ENCODE results near the gene FBLL1. TPM values are rescaled to one million over a fixed set of nuclear protein-coding genes. Genes with fewer than 3 reads are reported as not detected.

FBLL1 gene
- total and polyA plus RNA-seq, 2 experiments from 2014 or later, result 2.3 to 6.0 TPM

DNA sequence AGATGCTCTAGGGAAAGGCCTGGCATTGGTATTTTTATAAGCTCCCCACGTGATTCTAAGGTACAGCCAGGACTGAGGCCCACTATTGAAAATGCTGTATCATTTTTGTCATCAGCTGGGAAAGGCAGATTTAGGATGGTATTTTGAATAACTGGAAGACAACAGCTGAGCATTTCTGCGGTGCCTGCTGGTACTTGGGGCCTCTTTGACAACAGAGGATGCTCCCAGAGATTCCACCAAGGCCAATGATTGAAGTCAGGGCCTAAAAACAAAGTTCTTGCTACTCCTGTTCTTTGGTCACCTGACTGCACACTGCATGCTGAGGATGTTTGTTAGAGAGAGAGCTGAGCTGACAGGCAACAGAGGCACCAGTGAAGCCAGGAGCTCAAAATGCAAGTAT, 8.1 kb downstream of the FBLL1 start (continued):
- TF ChIP-seq POLR2AphosphoS5 (IDR thresholded peaks at IDR 0.05; ENCODE audit: low read depth), result no peak
- TF ChIP-seq EZH2 (IDR thresholded peaks at IDR 0.05; ENCODE audit: low read depth, unreplicated experiment), result no peak
- TF ChIP-seq NANOG (IDR thresholded peaks at IDR 0.05; ENCODE audit: borderline replicate concordance), result no peak

DNA sequence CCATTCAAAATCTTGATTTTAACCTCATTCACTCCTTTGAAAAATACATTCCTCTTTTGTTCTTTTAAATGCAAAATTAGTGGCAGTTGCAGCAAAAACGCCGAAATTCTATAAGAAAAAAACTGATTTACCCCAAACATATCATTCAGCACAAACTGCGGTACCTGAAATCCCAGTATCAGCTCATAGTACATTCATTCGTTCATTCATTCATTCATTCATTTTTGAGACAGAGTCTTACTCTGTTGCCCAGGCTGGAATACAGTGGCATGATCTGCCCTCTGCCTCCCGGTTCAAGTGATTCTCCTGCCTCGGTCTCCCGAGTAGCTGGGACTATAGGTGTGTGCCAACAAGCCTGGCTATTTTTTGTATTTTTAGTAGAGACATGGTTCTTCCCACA, 20.4 kb downstream of the FBLL1 start:
- Mint-ChIP-seq H3K4me3 (no peak overlapping the region), H3K9me3 (no peaks in the 10 kb centered on the region), H3K27me3 (ENCODE audit: insufficient read depth, low read depth, poor library complexity) (peaks cover 4% of the 10 kb centered on the region), H3K36me3 (ENCODE audit: low read depth) (peaks cover 27% of the 10 kb centered on the region; the same call in 2 of the 3 replicates), H3K4me1 (no peaks in the 10 kb centered on the region; the same call in 2 of the 3 replicates), H3K27ac (no peak overlapping the region)
- no peaks in the 10 kb centered on the region for H3K27me3 ChIP-seq (ENCODE audit: insufficient read depth)
- no peak overlapping the region for H3K4me2 ChIP-seq
- no peak overlapping the region for H2AFZ ChIP-seq
- DNase-seq (ENCODE audit: low spot score) (no peak), ATAC-seq (no peak)
- peaks cover 8% of the 10 kb centered on the region; the same call in 1 of the 2 replicates for H3K36me3 ChIP-seq (ENCODE audit: insufficient read depth)
- H3K4me3 ChIP-seq, result no peak overlapping the region
- H4K20me1 ChIP-seq (replicated peaks; ENCODE audit: insufficient read depth), result peaks cover 9% of the 10 kb centered on the region; the same call in 1 of the 2 replicates
- H3K9me2 ChIP-seq (ENCODE audit: insufficient read depth), result no peaks in the 10 kb centered on the region
- TF ChIP-seq CREB1 (CRISPR knock-in tag; IDR thresholded peaks at IDR 0.05; ENCODE audit: low read depth) (no peak), ZNF331 (CRISPR knock-in tag; IDR thresholded peaks at IDR 0.05; ENCODE audit: low read depth) (no peak), EZH2 (IDR thresholded peaks at IDR 0.05; ENCODE audit: low read depth, unreplicated experiment) (no peak), ZNF114 (CRISPR knock-in tag; IDR thresholded peaks at IDR 0.05) (no peak), ETS1 (IDR thresholded peaks at IDR 0.05) (no peak), NANOG (IDR thresholded peaks at IDR 0.05; ENCODE audit: borderline replicate concordance) (no peak), STAT1 (IDR thresholded peaks at IDR 0.05; ENCODE audit: unreplicated experiment) (no peak), POLR2AphosphoS5 (IDR thresholded peaks at IDR 0.05; ENCODE audit: low read depth) (no peak), JUNB (IDR thresholded peaks at IDR 0.05; ENCODE audit: unreplicated experiment) (no peak), EZH2phosphoT487 (IDR thresholded peaks at IDR 0.05; ENCODE audit: unreplicated experiment) (no peak)
- TF ChIP-seq, protein P1, sequence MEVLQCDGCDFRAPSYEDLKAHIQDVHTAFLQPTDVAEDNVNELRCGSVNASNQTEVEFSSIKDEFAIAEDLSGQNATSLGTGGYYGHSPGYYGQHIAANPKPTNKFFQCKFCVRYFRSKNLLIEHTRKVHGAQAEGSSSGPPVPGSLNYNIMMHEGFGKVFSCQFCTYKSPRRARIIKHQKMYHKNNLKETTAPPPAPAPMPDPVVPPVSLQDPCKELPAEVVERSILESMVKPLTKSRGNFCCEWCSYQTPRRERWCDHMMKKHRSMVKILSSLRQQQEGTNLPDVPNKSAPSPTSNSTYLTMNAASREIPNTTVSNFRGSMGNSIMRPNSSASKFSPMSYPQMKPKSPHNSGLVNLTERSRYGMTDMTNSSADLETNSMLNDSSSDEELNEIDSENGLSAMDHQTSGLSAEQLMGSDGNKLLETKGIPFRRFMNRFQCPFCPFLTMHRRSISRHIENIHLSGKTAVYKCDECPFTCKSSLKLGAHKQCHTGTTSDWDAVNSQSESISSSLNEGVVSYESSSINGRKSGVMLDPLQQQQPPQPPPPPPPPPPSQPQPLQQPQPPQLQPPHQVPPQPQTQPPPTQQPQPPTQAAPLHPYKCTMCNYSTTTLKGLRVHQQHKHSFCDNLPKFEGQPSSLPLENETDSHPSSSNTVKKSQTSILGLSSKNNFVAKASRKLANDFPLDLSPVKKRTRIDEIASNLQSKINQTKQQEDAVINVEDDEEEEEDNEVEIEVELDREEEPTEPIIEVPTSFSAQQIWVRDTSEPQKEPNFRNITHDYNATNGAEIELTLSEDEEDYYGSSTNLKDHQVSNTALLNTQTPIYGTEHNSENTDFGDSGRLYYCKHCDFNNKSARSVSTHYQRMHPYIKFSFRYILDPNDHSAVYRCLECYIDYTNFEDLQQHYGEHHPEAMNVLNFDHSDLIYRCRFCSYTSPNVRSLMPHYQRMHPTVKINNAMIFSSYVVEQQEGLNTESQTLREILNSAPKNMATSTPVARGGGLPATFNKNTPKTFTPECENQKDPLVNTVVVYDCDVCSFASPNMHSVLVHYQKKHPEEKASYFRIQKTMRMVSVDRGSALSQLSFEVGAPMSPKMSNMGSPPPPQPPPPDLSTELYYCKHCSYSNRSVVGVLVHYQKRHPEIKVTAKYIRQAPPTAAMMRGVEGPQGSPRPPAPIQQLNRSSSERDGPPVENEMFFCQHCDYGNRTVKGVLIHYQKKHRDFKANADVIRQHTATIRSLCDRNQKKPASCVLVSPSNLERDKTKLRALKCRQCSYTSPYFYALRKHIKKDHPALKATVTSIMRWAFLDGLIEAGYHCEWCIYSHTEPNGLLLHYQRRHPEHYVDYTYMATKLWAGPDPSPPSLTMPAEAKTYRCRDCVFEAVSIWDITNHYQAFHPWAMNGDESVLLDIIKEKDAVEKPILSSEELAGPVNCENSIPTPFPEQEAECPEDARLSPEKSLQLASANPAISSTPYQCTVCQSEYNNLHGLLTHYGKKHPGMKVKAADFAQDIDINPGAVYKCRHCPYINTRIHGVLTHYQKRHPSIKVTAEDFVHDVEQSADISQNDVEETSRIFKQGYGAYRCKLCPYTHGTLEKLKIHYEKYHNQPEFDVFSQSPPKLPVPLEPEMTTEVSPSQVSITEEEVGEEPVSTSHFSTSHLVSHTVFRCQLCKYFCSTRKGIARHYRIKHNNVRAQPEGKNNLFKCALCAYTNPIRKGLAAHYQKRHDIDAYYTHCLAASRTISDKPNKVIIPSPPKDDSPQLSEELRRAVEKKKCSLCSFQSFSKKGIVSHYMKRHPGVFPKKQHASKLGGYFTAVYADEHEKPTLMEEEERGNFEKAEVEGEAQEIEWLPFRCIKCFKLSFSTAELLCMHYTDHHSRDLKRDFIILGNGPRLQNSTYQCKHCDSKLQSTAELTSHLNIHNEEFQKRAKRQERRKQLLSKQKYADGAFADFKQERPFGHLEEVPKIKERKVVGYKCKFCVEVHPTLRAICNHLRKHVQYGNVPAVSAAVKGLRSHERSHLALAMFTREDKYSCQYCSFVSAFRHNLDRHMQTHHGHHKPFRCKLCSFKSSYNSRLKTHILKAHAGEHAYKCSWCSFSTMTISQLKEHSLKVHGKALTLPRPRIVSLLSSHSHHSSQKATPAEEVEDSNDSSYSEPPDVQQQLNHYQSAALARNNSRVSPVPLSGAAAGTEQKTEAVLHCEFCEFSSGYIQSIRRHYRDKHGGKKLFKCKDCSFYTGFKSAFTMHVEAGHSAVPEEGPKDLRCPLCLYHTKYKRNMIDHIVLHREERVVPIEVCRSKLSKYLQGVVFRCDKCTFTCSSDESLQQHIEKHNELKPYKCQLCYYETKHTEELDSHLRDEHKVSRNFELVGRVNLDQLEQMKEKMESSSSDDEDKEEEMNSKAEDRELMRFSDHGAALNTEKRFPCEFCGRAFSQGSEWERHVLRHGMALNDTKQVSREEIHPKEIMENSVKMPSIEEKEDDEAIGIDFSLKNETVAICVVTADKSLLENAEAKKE (CRISPR knock-in tag; IDR thresholded peaks at IDR 0.05), result no peak
- TF ChIP-seq, protein P2, sequence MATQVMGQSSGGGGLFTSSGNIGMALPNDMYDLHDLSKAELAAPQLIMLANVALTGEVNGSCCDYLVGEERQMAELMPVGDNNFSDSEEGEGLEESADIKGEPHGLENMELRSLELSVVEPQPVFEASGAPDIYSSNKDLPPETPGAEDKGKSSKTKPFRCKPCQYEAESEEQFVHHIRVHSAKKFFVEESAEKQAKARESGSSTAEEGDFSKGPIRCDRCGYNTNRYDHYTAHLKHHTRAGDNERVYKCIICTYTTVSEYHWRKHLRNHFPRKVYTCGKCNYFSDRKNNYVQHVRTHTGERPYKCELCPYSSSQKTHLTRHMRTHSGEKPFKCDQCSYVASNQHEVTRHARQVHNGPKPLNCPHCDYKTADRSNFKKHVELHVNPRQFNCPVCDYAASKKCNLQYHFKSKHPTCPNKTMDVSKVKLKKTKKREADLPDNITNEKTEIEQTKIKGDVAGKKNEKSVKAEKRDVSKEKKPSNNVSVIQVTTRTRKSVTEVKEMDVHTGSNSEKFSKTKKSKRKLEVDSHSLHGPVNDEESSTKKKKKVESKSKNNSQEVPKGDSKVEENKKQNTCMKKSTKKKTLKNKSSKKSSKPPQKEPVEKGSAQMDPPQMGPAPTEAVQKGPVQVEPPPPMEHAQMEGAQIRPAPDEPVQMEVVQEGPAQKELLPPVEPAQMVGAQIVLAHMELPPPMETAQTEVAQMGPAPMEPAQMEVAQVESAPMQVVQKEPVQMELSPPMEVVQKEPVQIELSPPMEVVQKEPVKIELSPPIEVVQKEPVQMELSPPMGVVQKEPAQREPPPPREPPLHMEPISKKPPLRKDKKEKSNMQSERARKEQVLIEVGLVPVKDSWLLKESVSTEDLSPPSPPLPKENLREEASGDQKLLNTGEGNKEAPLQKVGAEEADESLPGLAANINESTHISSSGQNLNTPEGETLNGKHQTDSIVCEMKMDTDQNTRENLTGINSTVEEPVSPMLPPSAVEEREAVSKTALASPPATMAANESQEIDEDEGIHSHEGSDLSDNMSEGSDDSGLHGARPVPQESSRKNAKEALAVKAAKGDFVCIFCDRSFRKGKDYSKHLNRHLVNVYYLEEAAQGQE (IDR thresholded peaks at IDR 0.05; ENCODE audit: unreplicated experiment), result no peak
- TF ChIP-seq, protein P3, sequence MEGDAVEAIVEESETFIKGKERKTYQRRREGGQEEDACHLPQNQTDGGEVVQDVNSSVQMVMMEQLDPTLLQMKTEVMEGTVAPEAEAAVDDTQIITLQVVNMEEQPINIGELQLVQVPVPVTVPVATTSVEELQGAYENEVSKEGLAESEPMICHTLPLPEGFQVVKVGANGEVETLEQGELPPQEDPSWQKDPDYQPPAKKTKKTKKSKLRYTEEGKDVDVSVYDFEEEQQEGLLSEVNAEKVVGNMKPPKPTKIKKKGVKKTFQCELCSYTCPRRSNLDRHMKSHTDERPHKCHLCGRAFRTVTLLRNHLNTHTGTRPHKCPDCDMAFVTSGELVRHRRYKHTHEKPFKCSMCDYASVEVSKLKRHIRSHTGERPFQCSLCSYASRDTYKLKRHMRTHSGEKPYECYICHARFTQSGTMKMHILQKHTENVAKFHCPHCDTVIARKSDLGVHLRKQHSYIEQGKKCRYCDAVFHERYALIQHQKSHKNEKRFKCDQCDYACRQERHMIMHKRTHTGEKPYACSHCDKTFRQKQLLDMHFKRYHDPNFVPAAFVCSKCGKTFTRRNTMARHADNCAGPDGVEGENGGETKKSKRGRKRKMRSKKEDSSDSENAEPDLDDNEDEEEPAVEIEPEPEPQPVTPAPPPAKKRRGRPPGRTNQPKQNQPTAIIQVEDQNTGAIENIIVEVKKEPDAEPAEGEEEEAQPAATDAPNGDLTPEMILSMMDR (conservative IDR thresholded peaks at IDR 0.05; ENCODE audit: low read depth in 2 of 2), result no peak
- H3K79me2 ChIP-seq (replicated peaks; ENCODE audit: insufficient read depth), result peaks cover 22% of the 10 kb centered on the region; the same call in 1 of the 2 replicates
- H3K4me1 ChIP-seq (ENCODE audit: insufficient read depth), result no peaks in the 10 kb centered on the region
- H3F3A ChIP-seq (replicated peaks; ENCODE audit: low read depth), result no peaks in the 10 kb centered on the region
- H3K27ac ChIP-seq (ENCODE audit: low read depth), result no peak overlapping the region

All from GM23338 (cell line).